A549 (cell line): ENCODE data around the gene TMEM140. TPM values are rescaled to one million over a fixed set of nuclear protein-coding genes. Genes with fewer than 3 reads are reported as not detected.

Experiments
- ATAC-seq, 2 experiments: fragments of 200-7000 bp in 1 of 2; fragments of >200 bp in 1 of 2; cut with Nextera tagmentation in 1 of 2; cut with Tn5 transposase in 1 of 2; 3 replicates each; pipeline versions ENCODE4 v1.8.0 to v1.9.1; 2018 to 2020; ENCODE audit warnings: mild to moderate bottlenecking in 1 of 2, moderate library complexity in 1 of 2
- CTCF ChIA-PET: fragments of 300-600 bp; sonication (Branson Sonifier 250); formaldehyde crosslinking; extraction: SDS; loops from one replicate; lab custom pipeline; 2021; ENCODE audit warnings: antibody characterized with exemption, inconsistent platforms; lab: Yijun Ruan, JAX
- POLR2A ChIA-PET: fragments of 350-600 bp; formaldehyde crosslinking; extraction: SDS; loops from one replicate; lab custom pipeline; 2021; ENCODE audit warnings: antibody characterized with exemption, inconsistent platforms; lab: Yijun Ruan, JAX
- DNase-seq, 2 experiments: peaks; one replicate each; pipeline versions ENCODE4 v3.0.0 to v3.0.0-alpha.2; 2011 to 2016; ENCODE audit warnings: low read depth in 1 of 2, low spot score in 1 of 2
- FAIRE-seq: peaks from 2 replicates; lab custom pipeline; 2011; peaks lifted over from hg19 to GRCh38; lab: Jason Lieb, UNC
- H3K27ac ChIP-seq, 2 experiments: fragments of >200 bp; sonication (Bioruptor Twin); formaldehyde crosslinking; 3 replicates each; pipeline ENCODE4 v1.5.1; 2016 to 2017
- H3K4me1 ChIP-seq: fragments of >200 bp; sonication (Bioruptor Twin); formaldehyde crosslinking; 3 replicates; pipeline ENCODE4 v1.6.1; 2016
- H3K4me2 ChIP-seq: fragments of >200 bp; sonication (Bioruptor Twin); formaldehyde crosslinking; 3 replicates; pipeline ENCODE4 v1.6.1; 2016
- H3K4me3 ChIP-seq: fragments of >200 bp; sonication (Bioruptor Twin); formaldehyde crosslinking; 3 replicates; pipeline ENCODE4 v1.5.1; 2016
- H3K9me3 ChIP-seq: fragments of >200 bp; sonication (Bioruptor Twin); formaldehyde crosslinking; 3 replicates; pipeline ENCODE4 v1.6.1; 2016
- CBX2 ChIP-seq: fragments of 200-600 bp; sonication (generic); IDR thresholded peaks from 2 replicates; pipeline ENCODE4 v1.6.1; 2016; ENCODE audit warnings: low read depth, mild to moderate bottlenecking, borderline replicate concordance
- CEBPB ChIP-seq, 2 experiments: fragments of >200 bp in 1 of 2; sonication (Bioruptor Twin) in 1 of 2; formaldehyde crosslinking in 1 of 2; IDR thresholded peaks; 2 replicates each; pipeline ENCODE4 v1.6.1; 2012 to 2016
- CHD4 ChIP-seq: fragments of 200-600 bp; sonication (generic); IDR thresholded peaks from 2 replicates; pipeline ENCODE4 v1.6.1; 2016; ENCODE audit warnings: antibody characterized with exemption, mild to moderate bottlenecking, borderline replicate concordance
- EHF ChIP-seq: fragments of 250-450 bp; sonication (Bioruptor Pico); IDR thresholded peaks from 2 replicates; pipeline ENCODE4 v1.5.0; 2020; ENCODE audit warnings: mild to moderate bottlenecking
- FOXS1 ChIP-seq: fragments of 250-450 bp; sonication (Bioruptor Pico); IDR thresholded peaks from 2 replicates; pipeline ENCODE4 v1.5.0; 2020; ENCODE audit warnings: mild to moderate bottlenecking, moderate library complexity
- HEYL ChIP-seq: fragments of 250-450 bp; sonication (Bioruptor Pico); IDR thresholded peaks from 2 replicates; pipeline ENCODE4 v1.8.0; 2021; ENCODE audit warnings: mild to moderate bottlenecking, moderate library complexity
- HOXA7 ChIP-seq: fragments of 250-450 bp; sonication (Bioruptor Pico); IDR thresholded peaks from 2 replicates; pipeline ENCODE4 v1.5.0; 2020; ENCODE audit warnings: mild to moderate bottlenecking, moderate library complexity
- HOXB13 ChIP-seq: fragments of 250-450 bp; sonication (Bioruptor Pico); IDR thresholded peaks from 2 replicates; pipeline ENCODE4 v1.5.0; 2020; ENCODE audit warnings: low read depth, mild to moderate bottlenecking, moderate library complexity
- KDM1A ChIP-seq: fragments of 200-600 bp; sonication (generic); IDR thresholded peaks from 2 replicates; pipeline ENCODE4 v1.6.1; 2016; ENCODE audit warnings: low read depth, mild to moderate bottlenecking
- NPAS2 ChIP-seq: fragments of 250-450 bp; sonication (Bioruptor Pico); IDR thresholded peaks from 2 replicates; pipeline ENCODE4 v1.8.0; 2022; ENCODE audit warnings: mild to moderate bottlenecking, moderate library complexity, borderline replicate concordance
- PHF8 ChIP-seq: fragments of 200-600 bp; sonication (generic); IDR thresholded peaks from 2 replicates; pipeline ENCODE4 v1.6.1; 2016; ENCODE audit warnings: low read depth, mild to moderate bottlenecking, antibody characterized with exemption, moderate library complexity, borderline replicate concordance
- POLR2AphosphoS2 ChIP-seq: conservative IDR thresholded peaks from 2 replicates; pipeline ENCODE4 v1.6.1; 2012; ENCODE audit warnings: low read length, improper control_type of control experiment, inconsistent platforms
- RARB ChIP-seq: fragments of 250-450 bp; sonication (Bioruptor Pico); IDR thresholded peaks from 2 replicates; pipeline ENCODE4 v1.8.0; 2021; ENCODE audit warnings: mild to moderate bottlenecking, moderate library complexity
- SMC3 ChIP-seq: fragments of >200 bp; sonication (Bioruptor Twin); formaldehyde crosslinking; IDR thresholded peaks from 3 replicates; pipeline ENCODE4 v1.6.1; 2018; ENCODE audit warnings: inconsistent platforms
- SREBF2 ChIP-seq: fragments of 450-650 bp; IDR thresholded peaks from 2 replicates; pipeline ENCODE4 v1.6.1; 2014; ENCODE audit warnings: mild to moderate bottlenecking, moderate library complexity
- ZC3H11A ChIP-seq: fragments of 450-650 bp; IDR thresholded peaks from 2 replicates; pipeline ENCODE4 v1.6.1; 2014; ENCODE audit warnings: antibody characterized with exemption, mild to moderate bottlenecking
- ZFP36 ChIP-seq: fragments of 450-650 bp; IDR thresholded peaks from 2 replicates; pipeline ENCODE4 v1.6.1; 2014; ENCODE audit warnings: borderline replicate concordance; ENCODE audit not compliant: partially characterized antibody
- ZNF302 ChIP-seq: fragments of 250-450 bp; sonication (Bioruptor Pico); IDR thresholded peaks from 2 replicates; pipeline ENCODE4 v1.9.0; 2021; ENCODE audit warnings: inconsistent platforms, mild to moderate bottlenecking, moderate library complexity
- ZSCAN20 ChIP-seq: fragments of 250-450 bp; sonication (Bioruptor Pico); IDR thresholded peaks from 2 replicates; pipeline ENCODE4 v1.8.0; 2022; ENCODE audit warnings: mild to moderate bottlenecking, moderate library complexity
- WGBS: methylation state at CpG from one replicate; pipeline ENCODE4 v1.1.6; 2017; ENCODE audit errors: missing lambda C conversion rate; 5-methylcytosine and 5-hydroxymethylcytosine counted together
- polyA plus RNA-seq, 4 experiments: library from polyadenylated mRNA; depleted of rRNA in 3 of 4; stranded (reverse); fragments of >200 nt; fragmentation: RNase III in 1 of 4; extraction: RNeasy Plus Mini Kit Qiagen cat#74134 plus additional on column Dnase treatment in 1 of 4; gene quantifications; 2 replicates in 3 of 4; 3 replicates in 1 of 4; pipeline ENCODE4 v1.2.3, GENCODE V29; 2011 to 2017
- TF ChIP-seq, protein P1 (sequence below): fragments of 250-450 bp; sonication (Bioruptor Pico); IDR thresholded peaks from 2 replicates; pipeline ENCODE4 v1.5.0; 2021; ENCODE audit warnings: mild to moderate bottlenecking, moderate library complexity, borderline replicate concordance
- TF ChIP-seq, protein P2 (sequence below): fragments of 250-450 bp; sonication (Bioruptor Pico); IDR thresholded peaks from 2 replicates; pipeline ENCODE4 v1.5.0; 2020; ENCODE audit warnings: low read depth, mild to moderate bottlenecking, moderate library complexity
- TF ChIP-seq, protein P3 (sequence below): fragments of 200-600 bp; sonication (generic); IDR thresholded peaks from 2 replicates; pipeline ENCODE4 v1.6.1; 2016; ENCODE audit warnings: antibody characterized with exemption, mild to moderate bottlenecking, moderate library complexity
- TF ChIP-seq, protein P4 (sequence below): IDR thresholded peaks from 2 replicates; pipeline ENCODE4 v1.6.1; 2012
- TF ChIP-seq, protein P5 (sequence below): fragments of >200 bp; sonication (Bioruptor Twin); formaldehyde crosslinking; IDR thresholded peaks from 2 replicates; pipeline ENCODE4 v1.6.1; 2016

TMEM140 gene
- polyA plus RNA-seq, 2 of the 4 experiments (the other 2 are of a cell fraction), result 0.72 to 0.87 TPM

DNA sequence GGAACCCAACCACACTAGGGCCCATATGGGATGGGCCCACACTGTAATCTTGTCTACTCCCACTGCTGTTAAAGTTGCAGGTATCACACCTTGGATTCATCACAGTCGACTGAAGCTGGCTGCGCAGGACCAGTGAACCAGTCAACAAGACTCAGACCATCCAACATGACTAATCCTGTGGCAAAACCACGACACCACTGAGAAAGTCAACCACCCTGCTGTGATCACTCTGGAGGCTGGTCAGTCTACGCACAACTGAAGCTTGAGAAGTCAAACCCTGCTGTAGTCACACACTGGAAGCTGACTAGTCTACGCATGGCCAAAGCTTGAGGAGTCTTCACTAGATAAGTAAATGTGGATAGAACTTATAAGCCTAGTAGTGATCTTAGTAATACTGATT, 32.2 kb downstream of the TMEM140 start:
- Histone ChIP-seq H3K4me1 (peaks cover 14% of the 10 kb centered on the region), H3K27ac (no peak overlapping the region), H3K9me3 (no peaks in the 10 kb centered on the region), H3K4me2 (no peak overlapping the region), H3K4me3 (no peak overlapping the region)
- no peak for ATAC-seq
- TF ChIP-seq ZSCAN20 (no peak), CBX2 (no peak), EHF (CRISPR knock-in tag) (no peak), POLR2AphosphoS2 (no peak), RARB (CRISPR knock-in tag) (no peak), KDM1A (no peak), ZC3H11A (no peak)
- TF ChIP-seq, protein P1, sequence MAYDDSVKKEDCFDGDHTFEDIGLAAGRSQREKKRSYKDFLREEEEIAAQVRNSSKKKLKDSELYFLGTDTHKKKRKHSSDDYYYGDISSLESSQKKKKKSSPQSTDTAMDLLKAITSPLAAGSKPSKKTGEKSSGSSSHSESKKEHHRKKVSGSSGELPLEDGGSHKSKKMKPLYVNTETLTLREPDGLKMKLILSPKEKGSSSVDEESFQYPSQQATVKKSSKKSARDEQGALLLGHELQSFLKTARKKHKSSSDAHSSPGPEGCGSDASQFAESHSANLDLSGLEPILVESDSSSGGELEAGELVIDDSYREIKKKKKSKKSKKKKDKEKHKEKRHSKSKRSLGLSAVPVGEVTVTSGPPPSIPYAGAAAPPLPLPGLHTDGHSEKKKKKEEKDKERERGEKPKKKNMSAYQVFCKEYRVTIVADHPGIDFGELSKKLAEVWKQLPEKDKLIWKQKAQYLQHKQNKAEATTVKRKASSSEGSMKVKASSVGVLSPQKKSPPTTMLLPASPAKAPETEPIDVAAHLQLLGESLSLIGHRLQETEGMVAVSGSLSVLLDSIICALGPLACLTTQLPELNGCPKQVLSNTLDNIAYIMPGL (CRISPR knock-in tag), result no peak
- ChIA-PET CTCF (interaction anchor here (4.3 kb wide), 1 partner anchor 10 kb away, joined by 26 read pairs; the partner anchor contains the start of gene CYREN), POLR2A (interaction anchor here (1.8 kb wide), 1 partner anchor 9 kb away, joined by 6 read pairs; no protein-coding TSS in a partner anchor)
- FAIRE-seq, result no peak
- no peak for DNase-seq
- WGBS, result 84% methylated on average over 5 of the region's 5 CpGs

DNA sequence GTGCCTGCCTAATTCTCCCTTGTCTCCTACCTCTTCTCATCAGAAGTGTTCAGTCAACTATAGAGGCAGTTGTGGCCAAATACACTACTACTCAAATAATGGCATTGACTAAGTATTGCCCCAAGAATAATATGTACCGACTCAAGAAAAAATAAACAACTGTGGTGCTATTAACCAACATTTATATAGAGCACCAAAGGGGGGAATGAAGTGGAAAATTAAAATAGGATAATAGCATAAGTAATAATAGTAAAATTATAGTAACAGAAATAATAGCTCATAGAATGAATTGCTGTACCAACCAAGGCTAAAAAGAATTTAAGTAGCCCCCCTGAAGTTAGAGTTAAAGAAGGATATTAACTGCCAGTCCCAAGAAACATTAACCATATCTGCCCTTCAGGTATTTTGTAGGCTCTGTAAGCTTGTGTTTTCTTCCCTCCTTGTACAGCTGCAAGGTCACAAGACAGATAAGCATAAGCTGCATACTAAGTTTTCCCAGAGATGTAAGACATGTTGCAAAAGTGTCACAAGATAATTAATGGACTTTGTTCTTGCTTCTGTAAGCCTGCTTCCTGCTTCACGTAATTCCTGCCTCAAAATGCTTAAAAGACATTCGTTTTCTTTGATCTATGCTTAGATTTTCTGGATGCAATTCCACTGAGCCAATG, 33.5 kb downstream of the TMEM140 start:
- ChIA-PET POLR2A (interaction anchor here (1.8 kb wide), 1 partner anchor 10 kb away, joined by 6 read pairs; no protein-coding TSS in a partner anchor), CTCF (interaction anchor here (4.3 kb wide), 1 partner anchor 11 kb away, joined by 26 read pairs; the partner anchor contains the start of gene CYREN)
- Histone ChIP-seq H3K4me3 (no peak overlapping the region), H3K27ac (no peak overlapping the region), H3K4me1 (peaks cover 12% of the 10 kb centered on the region), H3K9me3 (no peaks in the 10 kb centered on the region), H3K4me2 (no peak overlapping the region)
- ATAC-seq, result no peak
- no peak for DNase-seq
- 49% methylated on average over 3 of the region's 3 CpGs for WGBS
- TF ChIP-seq CHD4 (no peak), SREBF2 (no peak), ZFP36 (no peak), HEYL (CRISPR knock-in tag) (no peak), HOXB13 (CRISPR knock-in tag) (no peak), FOXS1 (no peak), NPAS2 (CRISPR knock-in tag) (no peak), ZNF302 (CRISPR knock-in tag) (no peak), SMC3 (no peak), ZC3H11A (no peak), CEBPB (IDR thresholded peaks at IDR 0.05) (no peak), CBX2 (no peak), PHF8 (no peak), POLR2AphosphoS2 (no peak), HOXA7 (CRISPR knock-in tag) (no peak)
- TF ChIP-seq, protein P1 (CRISPR knock-in tag), result no peak
- TF ChIP-seq, protein P2, sequence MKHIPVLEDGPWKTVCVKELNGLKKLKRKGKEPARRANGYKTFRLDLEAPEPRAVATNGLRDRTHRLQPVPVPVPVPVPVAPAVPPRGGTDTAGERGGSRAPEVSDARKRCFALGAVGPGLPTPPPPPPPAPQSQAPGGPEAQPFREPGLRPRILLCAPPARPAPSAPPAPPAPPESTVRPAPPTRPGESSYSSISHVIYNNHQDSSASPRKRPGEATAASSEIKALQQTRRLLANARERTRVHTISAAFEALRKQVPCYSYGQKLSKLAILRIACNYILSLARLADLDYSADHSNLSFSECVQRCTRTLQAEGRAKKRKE (CRISPR knock-in tag), result no peak
- TF ChIP-seq, protein P3, sequence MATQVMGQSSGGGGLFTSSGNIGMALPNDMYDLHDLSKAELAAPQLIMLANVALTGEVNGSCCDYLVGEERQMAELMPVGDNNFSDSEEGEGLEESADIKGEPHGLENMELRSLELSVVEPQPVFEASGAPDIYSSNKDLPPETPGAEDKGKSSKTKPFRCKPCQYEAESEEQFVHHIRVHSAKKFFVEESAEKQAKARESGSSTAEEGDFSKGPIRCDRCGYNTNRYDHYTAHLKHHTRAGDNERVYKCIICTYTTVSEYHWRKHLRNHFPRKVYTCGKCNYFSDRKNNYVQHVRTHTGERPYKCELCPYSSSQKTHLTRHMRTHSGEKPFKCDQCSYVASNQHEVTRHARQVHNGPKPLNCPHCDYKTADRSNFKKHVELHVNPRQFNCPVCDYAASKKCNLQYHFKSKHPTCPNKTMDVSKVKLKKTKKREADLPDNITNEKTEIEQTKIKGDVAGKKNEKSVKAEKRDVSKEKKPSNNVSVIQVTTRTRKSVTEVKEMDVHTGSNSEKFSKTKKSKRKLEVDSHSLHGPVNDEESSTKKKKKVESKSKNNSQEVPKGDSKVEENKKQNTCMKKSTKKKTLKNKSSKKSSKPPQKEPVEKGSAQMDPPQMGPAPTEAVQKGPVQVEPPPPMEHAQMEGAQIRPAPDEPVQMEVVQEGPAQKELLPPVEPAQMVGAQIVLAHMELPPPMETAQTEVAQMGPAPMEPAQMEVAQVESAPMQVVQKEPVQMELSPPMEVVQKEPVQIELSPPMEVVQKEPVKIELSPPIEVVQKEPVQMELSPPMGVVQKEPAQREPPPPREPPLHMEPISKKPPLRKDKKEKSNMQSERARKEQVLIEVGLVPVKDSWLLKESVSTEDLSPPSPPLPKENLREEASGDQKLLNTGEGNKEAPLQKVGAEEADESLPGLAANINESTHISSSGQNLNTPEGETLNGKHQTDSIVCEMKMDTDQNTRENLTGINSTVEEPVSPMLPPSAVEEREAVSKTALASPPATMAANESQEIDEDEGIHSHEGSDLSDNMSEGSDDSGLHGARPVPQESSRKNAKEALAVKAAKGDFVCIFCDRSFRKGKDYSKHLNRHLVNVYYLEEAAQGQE, result no peak
- TF ChIP-seq, protein P4, sequence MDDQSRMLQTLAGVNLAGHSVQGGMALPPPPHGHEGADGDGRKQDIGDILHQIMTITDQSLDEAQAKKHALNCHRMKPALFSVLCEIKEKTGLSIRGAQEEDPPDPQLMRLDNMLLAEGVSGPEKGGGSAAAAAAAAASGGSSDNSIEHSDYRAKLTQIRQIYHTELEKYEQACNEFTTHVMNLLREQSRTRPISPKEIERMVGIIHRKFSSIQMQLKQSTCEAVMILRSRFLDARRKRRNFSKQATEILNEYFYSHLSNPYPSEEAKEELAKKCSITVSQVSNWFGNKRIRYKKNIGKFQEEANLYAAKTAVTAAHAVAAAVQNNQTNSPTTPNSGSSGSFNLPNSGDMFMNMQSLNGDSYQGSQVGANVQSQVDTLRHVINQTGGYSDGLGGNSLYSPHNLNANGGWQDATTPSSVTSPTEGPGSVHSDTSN, result no peak
- TF ChIP-seq, protein P5, sequence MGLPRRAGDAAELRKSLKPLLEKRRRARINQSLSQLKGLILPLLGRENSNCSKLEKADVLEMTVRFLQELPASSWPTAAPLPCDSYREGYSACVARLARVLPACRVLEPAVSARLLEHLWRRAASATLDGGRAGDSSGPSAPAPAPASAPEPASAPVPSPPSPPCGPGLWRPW, result no peak
- FAIRE-seq, result no peak
